Panc1 (cell line): ENCODE measurements around the gene GALNT11.

ENCODE experiments used
- CTCF ChIP-seq: fragments of 450-650 bp; IDR thresholded peaks from 2 replicates; pipeline ENCODE4 v1.5.1; 2017; ENCODE audit warnings: mild to moderate bottlenecking
- REST ChIP-seq, 2 experiments: IDR thresholded peaks; 2 replicates each; pipeline ENCODE4 v1.6.1; 2011 to 2012; ENCODE audit warnings: low read depth in 2 of 2, control low read depth in 1 of 2, low read length in 1 of 2, mild to moderate bottlenecking in 1 of 2, moderate library complexity in 1 of 2; ENCODE audit not compliant: insufficient read depth in 1 of 2
- SIN3A ChIP-seq: IDR thresholded peaks from 2 replicates; pipeline ENCODE4 v1.6.1; 2012; ENCODE audit warnings: low read depth, mild to moderate bottlenecking, low read length, moderate library complexity, borderline replicate concordance; ENCODE audit not compliant: insufficient read depth

GRCh38 chr7:152090747-152091146, 65.3 kb downstream of the GALNT11 start:
- TF ChIP-seq REST (IDR thresholded peaks at IDR 0.05; ENCODE audit: insufficient read depth in 1 of 2, low read depth in 2 of 2, low read length in 1 of 2) (no peak), SIN3A (no peak), CTCF (no peak)
